SK-N-SH (cell line): Measurements from ENCODE around the gene TMEM213. TPM values are rescaled to one million over a fixed set of nuclear protein-coding genes. Genes with fewer than 3 reads are reported as not detected.

ENCODE experiments used
- CTCF ChIA-PET: fragments of 300-600, 350-600 bp; formaldehyde crosslinking; extraction: SDS; loops from one replicate; lab custom pipeline; 2021; lab: Yijun Ruan, JAX
- POLR2A ChIA-PET: fragments of 350-600 bp; sonication (Branson Sonifier 250); formaldehyde crosslinking; extraction: SDS; loops from one replicate; lab custom pipeline; 2020; ENCODE audit warnings: antibody characterized with exemption, inconsistent platforms; lab: Yijun Ruan, JAX
- DNase-seq: peaks from one replicate; pipeline ENCODE4 v3.0.0; 2012
- H2AFZ ChIP-seq: fragments of 200-600 bp; sonication (generic); 2 replicates; pipeline ENCODE4 v1.8.1; 2016; ENCODE audit warnings: antibody characterized with exemption, mild to moderate bottlenecking, low read depth
- H3F3A ChIP-seq: fragments of 200-600 bp; sonication (generic); replicated peaks from 2 replicates; pipeline ENCODE3; 2016; ENCODE audit warnings: antibody characterized with exemption, mild to moderate bottlenecking; ENCODE audit not compliant: insufficient read depth
- H3K27ac ChIP-seq, 2 experiments: fragments of 200-500 bp in 1 of 2; fragments of 200-600 bp in 1 of 2; sonication (Bioruptor generic) in 1 of 2; sonication (generic), shearing (Covaris generic) in 1 of 2; 2 replicates each; pipeline versions ENCODE4 v1.5.1 to v1.6.1; 2014 to 2016; ENCODE audit warnings: low read depth in 2 of 2, inconsistent platforms in 1 of 2, low read length in 1 of 2, mild to moderate bottlenecking in 1 of 2, mixed read lengths in 1 of 2
- H3K27me3 ChIP-seq: fragments of 200-600 bp; sonication (generic), shearing (Covaris generic); 2 replicates; pipeline ENCODE4 v1.6.1; 2016; ENCODE audit warnings: mixed run types; ENCODE audit not compliant: insufficient read depth
- H3K36me3 ChIP-seq, 2 experiments: fragments of 200-500 bp in 1 of 2; fragments of 200-600 bp in 1 of 2; sonication (Bioruptor generic) in 1 of 2; sonication (generic) in 1 of 2; replicated peaks in 1 of 2; 2 replicates each; pipeline versions ENCODE3 to v1.5.1; 2014 to 2016; ENCODE audit warnings: low read length in 1 of 2, mild to moderate bottlenecking in 1 of 2; ENCODE audit not compliant: insufficient read depth in 2 of 2, control insufficient read depth in 1 of 2
- H3K4me1 ChIP-seq, 2 experiments: fragments of 200-500 bp in 1 of 2; fragments of 200-600 bp in 1 of 2; sonication (Bioruptor generic) in 1 of 2; sonication (generic), shearing (Covaris generic) in 1 of 2; 2 replicates each; pipeline versions ENCODE4 v1.5.1 to v1.6.1; 2014 to 2016; ENCODE audit warnings: low read depth in 1 of 2, low read length in 1 of 2, mixed run types in 1 of 2; ENCODE audit not compliant: insufficient read depth in 2 of 2, control insufficient read depth in 1 of 2
- H3K4me2 ChIP-seq: fragments of 200-600 bp; sonication (generic), shearing (Covaris generic); 2 replicates; pipeline ENCODE4 v1.6.1; 2017; ENCODE audit warnings: mixed run types
- H3K4me3 ChIP-seq, 2 experiments: fragments of 200-500 bp in 1 of 2; fragments of 200-600 bp in 1 of 2; sonication (Bioruptor generic) in 1 of 2; sonication (generic), shearing (Covaris generic) in 1 of 2; 2 replicates each; pipeline versions ENCODE4 v1.5.1 to v1.8.1; 2014 to 2016; ENCODE audit warnings: low read depth in 2 of 2, inconsistent platforms in 1 of 2, low read length in 1 of 2, mild to moderate bottlenecking in 1 of 2, mixed read lengths in 1 of 2, moderate library complexity in 1 of 2
- H3K79me2 ChIP-seq: fragments of 200-600 bp; sonication (generic); 2 replicates; pipeline ENCODE4 v1.8.1; 2017; ENCODE audit warnings: mild to moderate bottlenecking; ENCODE audit not compliant: insufficient read depth
- H3K9ac ChIP-seq: fragments of 200-600 bp; sonication (generic); 2 replicates; pipeline ENCODE4 v1.6.1; 2017; ENCODE audit warnings: mixed run types
- H3K9me2 ChIP-seq: fragments of 200-600 bp; sonication (generic); 2 replicates; pipeline ENCODE4 v1.6.1; 2017; ENCODE audit warnings: mixed run types
- H3K9me3 ChIP-seq: fragments of 200-600 bp; sonication (generic); 2 replicates; pipeline ENCODE4 v1.6.1; 2017; ENCODE audit warnings: mixed run types, mild to moderate bottlenecking, moderate library complexity
- H4K20me1 ChIP-seq: fragments of 200-600 bp; sonication (generic); 2 replicates; pipeline ENCODE4 v1.6.1; 2017; ENCODE audit warnings: mild to moderate bottlenecking, mixed run types; ENCODE audit not compliant: insufficient read depth
- EP300 ChIP-seq, 2 experiments: IDR thresholded peaks; 2 replicates each; pipeline versions ENCODE4 v1.4.0 to v1.6.1; 2012; ENCODE audit warnings: borderline replicate concordance in 1 of 2, low read depth in 1 of 2, low read length in 1 of 2
- GABPA ChIP-seq: IDR thresholded peaks from 2 replicates; pipeline ENCODE4 v1.4.0; 2012; ENCODE audit warnings: low read depth, mild to moderate bottlenecking
- GATA2 ChIP-seq: sonication (generic); formaldehyde crosslinking; IDR thresholded peaks from 2 replicates; pipeline ENCODE4 v1.5.0; 2020; ENCODE audit warnings: mild to moderate bottlenecking, missing genetic modification reagents
- JUND ChIP-seq: IDR thresholded peaks from 2 replicates; pipeline ENCODE4 v1.4.0; 2012
- MEF2A ChIP-seq: IDR thresholded peaks from 2 replicates; pipeline ENCODE4 v1.4.0; 2012; ENCODE audit warnings: low read depth, borderline replicate concordance
- MXI1 ChIP-seq: IDR thresholded peaks from 2 replicates; pipeline ENCODE4 v1.6.1; 2012; ENCODE audit warnings: mild to moderate bottlenecking, low read depth, low read length, improper control_type of control experiment
- POLR2AphosphoS5 ChIP-seq: IDR thresholded peaks from 2 replicates; pipeline ENCODE4 v1.6.1; 2012; ENCODE audit warnings: low read depth, low read length
- WGBS: methylation state at CpG from one replicate; pipeline ENCODE4 v1.1.6; 2017; ENCODE audit warnings: low lambda C conversion rate; 5-methylcytosine and 5-hydroxymethylcytosine counted together
- polyA plus RNA-seq, 3 experiments: library from polyadenylated mRNA; depleted of rRNA; stranded (reverse); fragments of >200 nt; gene quantifications; 2 replicates each; pipeline ENCODE4 v1.2.3, GENCODE V29; 2012
- TF ChIP-seq, protein P1 (sequence below): fragments of 150-350 bp; IDR thresholded peaks from 2 replicates; pipeline ENCODE4 v1.6.1; 2016; ENCODE audit warnings: mild to moderate bottlenecking, low read depth, low read length
- TF ChIP-seq, protein P2 (sequence below): IDR thresholded peaks from 2 replicates; pipeline ENCODE4 v1.6.1; 2012; ENCODE audit warnings: mild to moderate bottlenecking, low read depth, low read length, moderate library complexity
- TF ChIP-seq, protein P3 (sequence below): IDR thresholded peaks from 2 replicates; pipeline ENCODE4 v1.4.0; 2012; ENCODE audit warnings: low read depth, borderline replicate concordance
- TF ChIP-seq, protein P4 (sequence below): IDR thresholded peaks from 2 replicates; pipeline ENCODE4; 2012
- TF ChIP-seq, protein P5 (sequence below): IDR thresholded peaks from 2 replicates; pipeline ENCODE4 v1.4.0; 2012; ENCODE audit warnings: low read depth
- TF ChIP-seq, protein P6 (sequence below): fragments of 150-350 bp; IDR thresholded peaks from 2 replicates; pipeline ENCODE4 v1.6.1; 2017; ENCODE audit warnings: antibody characterized with exemption, low read length, low read depth, borderline replicate concordance
- TF ChIP-seq, protein P7 (sequence below): IDR thresholded peaks from 2 replicates; pipeline ENCODE4 v1.4.0; 2012; ENCODE audit warnings: low read depth, borderline replicate concordance

TMEM213 gene
- polyA plus RNA-seq, 1 of the 3 experiments (the other 2 are of a cell fraction): not detected

DNA sequence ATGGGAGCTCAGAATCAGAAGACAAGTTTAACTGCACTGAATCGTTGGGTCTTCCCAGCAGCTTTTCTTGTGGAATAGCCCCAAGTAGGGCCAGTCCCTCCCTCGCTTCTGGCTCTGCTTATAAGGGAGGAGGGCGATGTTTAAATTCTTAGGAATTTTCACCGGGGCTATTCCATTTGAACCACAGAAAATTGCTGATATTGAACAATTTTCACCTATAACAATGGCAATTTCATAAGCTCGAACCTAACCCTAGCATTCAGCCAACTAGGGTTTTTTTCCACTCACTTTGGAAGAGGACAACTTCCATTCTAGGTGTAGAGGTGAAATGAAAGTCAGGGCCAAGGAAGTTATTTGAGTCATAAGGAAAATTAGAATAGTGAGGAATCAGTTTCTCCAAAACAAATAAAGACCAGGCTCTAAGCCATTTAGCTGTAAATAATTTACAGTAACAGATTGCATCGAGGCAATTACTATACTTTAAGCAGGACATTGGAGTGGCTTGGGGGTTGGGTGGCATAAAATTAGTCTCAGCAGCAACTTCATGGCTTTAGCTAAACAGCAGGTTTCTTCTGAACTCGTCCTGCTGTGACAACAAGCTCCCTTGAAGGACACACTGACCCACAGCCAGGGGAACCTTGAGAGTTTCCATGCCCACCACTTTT, 1.7 kb downstream of the TMEM213 start (continued):
- TF ChIP-seq EP300 (IDR thresholded peaks at IDR 0.05; ENCODE audit: borderline replicate concordance in 1 of 2, low read depth in 1 of 2, low read length in 1 of 2): no peak
- TF ChIP-seq, protein P1, sequence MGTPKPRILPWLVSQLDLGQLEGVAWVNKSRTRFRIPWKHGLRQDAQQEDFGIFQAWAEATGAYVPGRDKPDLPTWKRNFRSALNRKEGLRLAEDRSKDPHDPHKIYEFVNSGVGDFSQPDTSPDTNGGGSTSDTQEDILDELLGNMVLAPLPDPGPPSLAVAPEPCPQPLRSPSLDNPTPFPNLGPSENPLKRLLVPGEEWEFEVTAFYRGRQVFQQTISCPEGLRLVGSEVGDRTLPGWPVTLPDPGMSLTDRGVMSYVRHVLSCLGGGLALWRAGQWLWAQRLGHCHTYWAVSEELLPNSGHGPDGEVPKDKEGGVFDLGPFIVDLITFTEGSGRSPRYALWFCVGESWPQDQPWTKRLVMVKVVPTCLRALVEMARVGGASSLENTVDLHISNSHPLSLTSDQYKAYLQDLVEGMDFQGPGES: no peak
- TF ChIP-seq, all 33 proteins: peak for 0

DNA sequence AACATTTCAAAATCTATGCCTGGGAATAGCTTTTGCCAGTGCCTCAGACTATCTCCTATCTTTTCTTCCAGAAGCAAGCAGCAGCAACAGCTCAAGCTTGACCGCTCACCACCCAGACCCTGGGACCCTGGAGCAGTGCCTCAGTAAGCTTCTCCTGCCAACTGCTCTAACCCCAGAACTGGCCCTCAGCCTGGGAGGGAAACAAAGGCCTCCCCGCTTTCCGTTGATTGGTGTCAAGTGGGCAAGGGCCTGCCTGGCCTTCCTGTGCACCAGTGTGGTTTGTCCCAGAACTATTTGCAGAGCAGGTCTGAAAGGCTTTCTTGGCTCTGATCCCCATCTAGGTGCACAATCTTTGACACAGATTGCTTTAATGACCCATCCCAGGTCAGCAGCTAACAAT, 3.5 kb downstream of the TMEM213 start:
- no peaks in the 10 kb centered on the region for H3K36me3 ChIP-seq
- DNase-seq: no peak
- H3K9me2 ChIP-seq: no peaks in the 10 kb centered on the region
- POLR2A ChIA-PET: no interaction called here
- no peak overlapping the region for H3K9ac ChIP-seq
- CTCF ChIA-PET: interaction anchor here (1.1 kb wide), 1 partner anchor 25 kb away, joined by 4 read pairs; no protein-coding TSS in a partner anchor
- H3K4me2 ChIP-seq: no peak overlapping the region
- TF ChIP-seq, protein P2, sequence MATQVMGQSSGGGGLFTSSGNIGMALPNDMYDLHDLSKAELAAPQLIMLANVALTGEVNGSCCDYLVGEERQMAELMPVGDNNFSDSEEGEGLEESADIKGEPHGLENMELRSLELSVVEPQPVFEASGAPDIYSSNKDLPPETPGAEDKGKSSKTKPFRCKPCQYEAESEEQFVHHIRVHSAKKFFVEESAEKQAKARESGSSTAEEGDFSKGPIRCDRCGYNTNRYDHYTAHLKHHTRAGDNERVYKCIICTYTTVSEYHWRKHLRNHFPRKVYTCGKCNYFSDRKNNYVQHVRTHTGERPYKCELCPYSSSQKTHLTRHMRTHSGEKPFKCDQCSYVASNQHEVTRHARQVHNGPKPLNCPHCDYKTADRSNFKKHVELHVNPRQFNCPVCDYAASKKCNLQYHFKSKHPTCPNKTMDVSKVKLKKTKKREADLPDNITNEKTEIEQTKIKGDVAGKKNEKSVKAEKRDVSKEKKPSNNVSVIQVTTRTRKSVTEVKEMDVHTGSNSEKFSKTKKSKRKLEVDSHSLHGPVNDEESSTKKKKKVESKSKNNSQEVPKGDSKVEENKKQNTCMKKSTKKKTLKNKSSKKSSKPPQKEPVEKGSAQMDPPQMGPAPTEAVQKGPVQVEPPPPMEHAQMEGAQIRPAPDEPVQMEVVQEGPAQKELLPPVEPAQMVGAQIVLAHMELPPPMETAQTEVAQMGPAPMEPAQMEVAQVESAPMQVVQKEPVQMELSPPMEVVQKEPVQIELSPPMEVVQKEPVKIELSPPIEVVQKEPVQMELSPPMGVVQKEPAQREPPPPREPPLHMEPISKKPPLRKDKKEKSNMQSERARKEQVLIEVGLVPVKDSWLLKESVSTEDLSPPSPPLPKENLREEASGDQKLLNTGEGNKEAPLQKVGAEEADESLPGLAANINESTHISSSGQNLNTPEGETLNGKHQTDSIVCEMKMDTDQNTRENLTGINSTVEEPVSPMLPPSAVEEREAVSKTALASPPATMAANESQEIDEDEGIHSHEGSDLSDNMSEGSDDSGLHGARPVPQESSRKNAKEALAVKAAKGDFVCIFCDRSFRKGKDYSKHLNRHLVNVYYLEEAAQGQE: no peak
- TF ChIP-seq, protein P3, sequence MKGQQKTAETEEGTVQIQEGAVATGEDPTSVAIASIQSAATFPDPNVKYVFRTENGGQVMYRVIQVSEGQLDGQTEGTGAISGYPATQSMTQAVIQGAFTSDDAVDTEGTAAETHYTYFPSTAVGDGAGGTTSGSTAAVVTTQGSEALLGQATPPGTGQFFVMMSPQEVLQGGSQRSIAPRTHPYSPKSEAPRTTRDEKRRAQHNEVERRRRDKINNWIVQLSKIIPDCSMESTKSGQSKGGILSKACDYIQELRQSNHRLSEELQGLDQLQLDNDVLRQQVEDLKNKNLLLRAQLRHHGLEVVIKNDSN: no peak
- TF ChIP-seq JUND: no peak
- H3K27ac ChIP-seq: no peak overlapping the region
- WGBS: 95% methylated on average over 3 of the region's 3 CpGs
- H2AFZ ChIP-seq: no peak overlapping the region
- no peaks in the 10 kb centered on the region for H3F3A ChIP-seq
- no peaks in the 10 kb centered on the region for H3K9me3 ChIP-seq
- H3K27me3 ChIP-seq: no peaks in the 10 kb centered on the region
- H4K20me1 ChIP-seq: no peaks in the 10 kb centered on the region
- no peaks in the 10 kb centered on the region for H3K4me1 ChIP-seq
- H3K79me2 ChIP-seq: no peaks in the 10 kb centered on the region
- H3K4me3 ChIP-seq: no peak overlapping the region

DNA sequence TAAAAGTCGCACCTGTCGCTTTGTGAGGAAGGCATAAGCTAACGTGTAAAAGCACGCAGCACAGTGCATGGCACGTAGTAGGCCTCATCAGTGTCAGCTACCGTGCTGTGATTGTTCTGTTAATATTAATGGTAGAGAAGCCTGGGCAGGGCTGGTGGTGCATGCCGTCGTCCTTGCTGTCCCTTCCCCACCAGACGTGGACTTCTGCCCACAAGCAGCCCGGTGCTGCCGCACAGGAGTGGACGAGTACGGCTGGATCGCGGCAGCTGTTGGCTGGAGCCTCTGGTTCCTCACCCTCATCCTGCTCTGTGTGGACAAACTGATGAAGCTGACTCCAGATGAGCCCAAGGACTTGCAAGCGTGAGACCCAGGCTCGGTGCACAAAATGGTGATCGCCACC, 4.9 kb downstream of the TMEM213 start:
- Histone ChIP-seq H4K20me1 (no peaks in the 10 kb centered on the region), H3K27me3 (no peaks in the 10 kb centered on the region), H3K9me2 (no peaks in the 10 kb centered on the region), H2AFZ (no peak overlapping the region), H3K9ac (no peak overlapping the region), H3K36me3 (no peaks in the 10 kb centered on the region), H3K79me2 (no peaks in the 10 kb centered on the region), H3K4me3 (no peak overlapping the region), H3K27ac (no peak overlapping the region), H3K4me1 (no peaks in the 10 kb centered on the region), H3K4me2 (no peak overlapping the region), H3F3A (no peaks in the 10 kb centered on the region), H3K9me3 (no peaks in the 10 kb centered on the region)
- POLR2A ChIA-PET: no interaction called here
- 64% methylated on average over 17 of the region's 18 CpGs for WGBS
- no peak for DNase-seq
- CTCF ChIA-PET: interaction anchor here (0.7 kb wide), 2 partner anchors 12 to 18 kb away, joined by 3 read pairs; no protein-coding TSS in a partner anchor
- TF ChIP-seq, protein P4, sequence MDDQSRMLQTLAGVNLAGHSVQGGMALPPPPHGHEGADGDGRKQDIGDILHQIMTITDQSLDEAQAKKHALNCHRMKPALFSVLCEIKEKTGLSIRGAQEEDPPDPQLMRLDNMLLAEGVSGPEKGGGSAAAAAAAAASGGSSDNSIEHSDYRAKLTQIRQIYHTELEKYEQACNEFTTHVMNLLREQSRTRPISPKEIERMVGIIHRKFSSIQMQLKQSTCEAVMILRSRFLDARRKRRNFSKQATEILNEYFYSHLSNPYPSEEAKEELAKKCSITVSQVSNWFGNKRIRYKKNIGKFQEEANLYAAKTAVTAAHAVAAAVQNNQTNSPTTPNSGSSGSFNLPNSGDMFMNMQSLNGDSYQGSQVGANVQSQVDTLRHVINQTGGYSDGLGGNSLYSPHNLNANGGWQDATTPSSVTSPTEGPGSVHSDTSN: no peak
- TF ChIP-seq, protein P5, sequence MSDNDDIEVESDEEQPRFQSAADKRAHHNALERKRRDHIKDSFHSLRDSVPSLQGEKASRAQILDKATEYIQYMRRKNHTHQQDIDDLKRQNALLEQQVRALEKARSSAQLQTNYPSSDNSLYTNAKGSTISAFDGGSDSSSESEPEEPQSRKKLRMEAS: no peak
- no peak for TF ChIP-seq GATA2
- no peak for TF ChIP-seq GABPA
- TF ChIP-seq, protein P6, sequence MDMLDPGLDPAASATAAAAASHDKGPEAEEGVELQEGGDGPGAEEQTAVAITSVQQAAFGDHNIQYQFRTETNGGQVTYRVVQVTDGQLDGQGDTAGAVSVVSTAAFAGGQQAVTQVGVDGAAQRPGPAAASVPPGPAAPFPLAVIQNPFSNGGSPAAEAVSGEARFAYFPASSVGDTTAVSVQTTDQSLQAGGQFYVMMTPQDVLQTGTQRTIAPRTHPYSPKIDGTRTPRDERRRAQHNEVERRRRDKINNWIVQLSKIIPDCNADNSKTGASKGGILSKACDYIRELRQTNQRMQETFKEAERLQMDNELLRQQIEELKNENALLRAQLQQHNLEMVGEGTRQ: no peak
- no peak for TF ChIP-seq POLR2AphosphoS5
- TF ChIP-seq JUND: no peak
- TF ChIP-seq, protein P7, sequence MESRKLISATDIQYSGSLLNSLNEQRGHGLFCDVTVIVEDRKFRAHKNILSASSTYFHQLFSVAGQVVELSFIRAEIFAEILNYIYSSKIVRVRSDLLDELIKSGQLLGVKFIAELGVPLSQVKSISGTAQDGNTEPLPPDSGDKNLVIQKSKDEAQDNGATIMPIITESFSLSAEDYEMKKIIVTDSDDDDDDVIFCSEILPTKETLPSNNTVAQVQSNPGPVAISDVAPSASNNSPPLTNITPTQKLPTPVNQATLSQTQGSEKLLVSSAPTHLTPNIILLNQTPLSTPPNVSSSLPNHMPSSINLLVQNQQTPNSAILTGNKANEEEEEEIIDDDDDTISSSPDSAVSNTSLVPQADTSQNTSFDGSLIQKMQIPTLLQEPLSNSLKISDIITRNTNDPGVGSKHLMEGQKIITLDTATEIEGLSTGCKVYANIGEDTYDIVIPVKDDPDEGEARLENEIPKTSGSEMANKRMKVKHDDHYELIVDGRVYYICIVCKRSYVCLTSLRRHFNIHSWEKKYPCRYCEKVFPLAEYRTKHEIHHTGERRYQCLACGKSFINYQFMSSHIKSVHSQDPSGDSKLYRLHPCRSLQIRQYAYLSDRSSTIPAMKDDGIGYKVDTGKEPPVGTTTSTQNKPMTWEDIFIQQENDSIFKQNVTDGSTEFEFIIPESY: no peak
- TF ChIP-seq MEF2A: no peak
- TF ChIP-seq MXI1: no peak
